IMR-90 (cell line): ENCODE measurements around the gene API5.

ENCODE experiments used
- BHLHE40 ChIP-seq: fragments of 150-350 bp; IDR thresholded peaks from 2 replicates; pipeline ENCODE4 v1.6.1; 2016; ENCODE audit warnings: mild to moderate bottlenecking, low read depth, low read length
- MAFK ChIP-seq: IDR thresholded peaks from 2 replicates; pipeline ENCODE4 v1.6.1; 2012; ENCODE audit warnings: low read depth, low read length, improper control_type of control experiment
- POLR2A ChIP-seq: IDR thresholded peaks from 2 replicates; pipeline ENCODE4 v1.6.1; 2012; ENCODE audit warnings: mild to moderate bottlenecking, low read depth, low read length
- SMC3 ChIP-seq: fragments of 150-350 bp; IDR thresholded peaks from 2 replicates; pipeline ENCODE4 v1.6.1; 2016; ENCODE audit warnings: low read depth, mild to moderate bottlenecking, antibody characterized with exemption, low read length, moderate library complexity
- TF ChIP-seq, protein P1 (sequence below): conservative IDR thresholded peaks from 2 replicates; pipeline ENCODE4 v1.5.1; 2012; ENCODE audit warnings: mild to moderate bottlenecking, low read depth, low read length, improper control_type of control experiment

DNA sequence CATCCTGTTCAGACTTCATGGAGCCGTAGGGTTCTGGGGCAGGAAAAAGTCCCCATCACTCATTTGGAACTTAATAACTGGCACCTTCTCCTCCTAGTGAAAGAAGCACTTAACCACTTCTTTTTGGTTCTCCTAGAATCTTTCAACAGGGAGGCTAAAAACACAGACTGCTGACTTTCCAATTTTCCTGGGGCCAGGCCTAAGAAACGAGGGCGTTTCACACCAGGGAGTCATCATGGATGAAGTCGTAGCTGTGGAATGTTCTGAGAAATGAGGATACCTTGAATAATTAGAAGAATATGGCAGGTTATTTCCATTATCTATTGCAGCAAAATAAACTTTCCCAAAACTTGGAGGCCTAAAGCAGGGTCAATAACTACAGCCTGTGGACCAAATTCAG lies 26.0 kb upstream of the API5 start:
- TF ChIP-seq, protein P1, sequence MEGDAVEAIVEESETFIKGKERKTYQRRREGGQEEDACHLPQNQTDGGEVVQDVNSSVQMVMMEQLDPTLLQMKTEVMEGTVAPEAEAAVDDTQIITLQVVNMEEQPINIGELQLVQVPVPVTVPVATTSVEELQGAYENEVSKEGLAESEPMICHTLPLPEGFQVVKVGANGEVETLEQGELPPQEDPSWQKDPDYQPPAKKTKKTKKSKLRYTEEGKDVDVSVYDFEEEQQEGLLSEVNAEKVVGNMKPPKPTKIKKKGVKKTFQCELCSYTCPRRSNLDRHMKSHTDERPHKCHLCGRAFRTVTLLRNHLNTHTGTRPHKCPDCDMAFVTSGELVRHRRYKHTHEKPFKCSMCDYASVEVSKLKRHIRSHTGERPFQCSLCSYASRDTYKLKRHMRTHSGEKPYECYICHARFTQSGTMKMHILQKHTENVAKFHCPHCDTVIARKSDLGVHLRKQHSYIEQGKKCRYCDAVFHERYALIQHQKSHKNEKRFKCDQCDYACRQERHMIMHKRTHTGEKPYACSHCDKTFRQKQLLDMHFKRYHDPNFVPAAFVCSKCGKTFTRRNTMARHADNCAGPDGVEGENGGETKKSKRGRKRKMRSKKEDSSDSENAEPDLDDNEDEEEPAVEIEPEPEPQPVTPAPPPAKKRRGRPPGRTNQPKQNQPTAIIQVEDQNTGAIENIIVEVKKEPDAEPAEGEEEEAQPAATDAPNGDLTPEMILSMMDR: no peak
- TF ChIP-seq BHLHE40 (no peak), POLR2A (no peak), SMC3 (no peak), MAFK (no peak)
